IMR-90 (cell line): ENCODE results near the gene SATB2. TPM values are rescaled to one million over a fixed set of nuclear protein-coding genes. Genes with fewer than 3 reads are reported as not detected.

Experiments used
- ATAC-seq: fragments of 200-7000 bp; cut with Tn5 transposase; 2 replicates; pipeline ENCODE4 v1.9.1; 2020; ENCODE audit warnings: low read depth, mild to moderate bottlenecking, moderate library complexity
- BruUV-seq: library from RNA; stranded (reverse); fragments of 400-500 nt; replicated peaks from 2 replicates; lab custom pipeline; 2021; lab: Mats Ljungman, UMichigan
- CTCF ChIA-PET: fragments of 300-600 bp; formaldehyde crosslinking; extraction: SDS; loops from one replicate; lab custom pipeline; 2021; ENCODE audit warnings: antibody characterized with exemption; lab: Yijun Ruan, JAX
- POLR2A ChIA-PET: fragments of 300-600 bp; sonication (Branson Sonifier 250); formaldehyde crosslinking; loops from one replicate; lab custom pipeline; 2022; ENCODE audit warnings: antibody characterized with exemption; ENCODE audit not compliant: unreplicated experiment; lab: Charles Lee
- DNase-seq: peaks from one replicate; pipeline ENCODE4 v3.0.0; 2013
- H2AFZ ChIP-seq: replicated peaks from 2 replicates; pipeline ENCODE3; 2013; ENCODE audit warnings: low read length, mild to moderate bottlenecking; ENCODE audit not compliant: poor library complexity
- H2AK5ac ChIP-seq: 2 replicates; pipeline ENCODE4 v1.6.1; 2013; ENCODE audit warnings: low read depth, low read length, inconsistent platforms
- H2AK9ac ChIP-seq: replicated peaks from 2 replicates; pipeline ENCODE3; 2013; ENCODE audit warnings: mild to moderate bottlenecking, low read depth, low read length, moderate library complexity; ENCODE audit not compliant: poor library complexity
- H2BK120ac ChIP-seq: 2 replicates; pipeline ENCODE4 v1.6.1; 2013; ENCODE audit warnings: low read depth, low read length, inconsistent platforms
- H2BK15ac ChIP-seq: 3 replicates; pipeline ENCODE4 v1.6.1; 2013; ENCODE audit warnings: low read depth, low read length, inconsistent platforms
- H2BK20ac ChIP-seq: 2 replicates; pipeline ENCODE4 v1.6.1; 2013; ENCODE audit warnings: low read depth, mild to moderate bottlenecking, inconsistent platforms, low read length, moderate library complexity
- H2BK5ac ChIP-seq: 2 replicates; pipeline ENCODE4 v1.6.1; 2013; ENCODE audit warnings: mild to moderate bottlenecking, low read depth, low read length, inconsistent platforms; ENCODE audit not compliant: poor library complexity, severe bottlenecking
- H3K14ac ChIP-seq: replicated peaks from 2 replicates; pipeline ENCODE4 v1.6.1; 2013; ENCODE audit warnings: low read depth, low read length, inconsistent platforms
- H3K18ac ChIP-seq: 2 replicates; pipeline ENCODE4 v1.6.1; 2013; ENCODE audit warnings: low read depth, low read length, control low read depth
- H3K23ac ChIP-seq: 2 replicates; pipeline ENCODE4 v1.6.1; 2013; ENCODE audit warnings: low read depth, low read length, inconsistent platforms
- H3K27ac ChIP-seq: 2 replicates; pipeline ENCODE4 v1.5.1; 2013; ENCODE audit warnings: mild to moderate bottlenecking, control low read depth, low read length; ENCODE audit not compliant: insufficient read depth
- H3K27me3 ChIP-seq: 2 replicates; pipeline ENCODE4 v1.6.1; 2013; ENCODE audit warnings: low read length; ENCODE audit not compliant: control insufficient read depth, insufficient read depth
- H3K36me3 ChIP-seq: 2 replicates; pipeline ENCODE4 v1.6.1; 2013; ENCODE audit warnings: low read length, mixed read lengths; ENCODE audit not compliant: control insufficient read depth, insufficient read depth
- H3K4ac ChIP-seq: 2 replicates; pipeline ENCODE4 v1.6.1; 2013; ENCODE audit warnings: low read depth, low read length, inconsistent platforms
- H3K4me1 ChIP-seq: 2 replicates; pipeline ENCODE4 v1.6.1; 2013; ENCODE audit warnings: low read length, mixed read lengths; ENCODE audit not compliant: control insufficient read depth, insufficient read depth
- H3K4me2 ChIP-seq: 2 replicates; pipeline ENCODE4 v1.6.1; 2013; ENCODE audit warnings: low read depth, mild to moderate bottlenecking, control low read depth, low read length, moderate library complexity
- H3K4me3 ChIP-seq: 2 replicates; pipeline ENCODE4 v1.5.1; 2013; ENCODE audit warnings: low read depth, mild to moderate bottlenecking, control low read depth, low read length, moderate library complexity; ENCODE audit not compliant: insufficient read depth
- H3K56ac ChIP-seq: 2 replicates; pipeline ENCODE4 v1.6.1; 2013; ENCODE audit warnings: low read length, inconsistent platforms; ENCODE audit not compliant: insufficient read depth; ENCODE audit errors: extremely low read depth
- H3K79me1 ChIP-seq, 2 experiments: 2 replicates each; pipeline ENCODE4 v1.6.1; 2013; ENCODE audit warnings: low read length in 2 of 2, inconsistent platforms in 1 of 2, low read depth in 1 of 2
- H3K9ac ChIP-seq: 2 replicates; pipeline ENCODE4 v1.6.1; 2013; ENCODE audit warnings: low read depth, low read length, control low read depth
- H3K9me1 ChIP-seq: 2 replicates; pipeline ENCODE4 v1.6.1; 2013; ENCODE audit warnings: low read length, inconsistent platforms; ENCODE audit not compliant: insufficient read depth
- H3K9me3 ChIP-seq: 2 replicates; pipeline ENCODE4 v1.6.1; 2013; ENCODE audit warnings: low read length; ENCODE audit not compliant: control insufficient read depth, insufficient read depth
- H4K20me1 ChIP-seq: 2 replicates; pipeline ENCODE4 v1.6.1; 2013; ENCODE audit warnings: low read length, inconsistent platforms; ENCODE audit not compliant: insufficient read depth
- H4K5ac ChIP-seq: 2 replicates; pipeline ENCODE4 v1.6.1; 2013; ENCODE audit warnings: mild to moderate bottlenecking, low read depth, low read length, control low read depth
- H4K8ac ChIP-seq, 2 experiments: 2 replicates each; pipeline ENCODE4 v1.6.1; 2013; ENCODE audit warnings: low read depth in 2 of 2, low read length in 2 of 2, control low read depth in 1 of 2, inconsistent platforms in 1 of 2
- H4K91ac ChIP-seq: 2 replicates; pipeline ENCODE4 v1.6.1; 2013; ENCODE audit warnings: low read depth, low read length, inconsistent platforms; ENCODE audit not compliant: insufficient read depth
- BHLHE40 ChIP-seq: fragments of 150-350 bp; IDR thresholded peaks from 2 replicates; pipeline ENCODE4 v1.6.1; 2016; ENCODE audit warnings: mild to moderate bottlenecking, low read depth, low read length
- CHD1 ChIP-seq: IDR thresholded peaks from 2 replicates; pipeline ENCODE4 v1.6.1; 2012; ENCODE audit warnings: low read depth, low read length, improper control_type of control experiment
- FOS ChIP-seq: fragments of 150-350 bp; IDR thresholded peaks from 2 replicates; pipeline ENCODE4 v1.6.1; 2016; ENCODE audit warnings: low read depth, low read length
- MAFK ChIP-seq: IDR thresholded peaks from 2 replicates; pipeline ENCODE4 v1.6.1; 2012; ENCODE audit warnings: low read depth, low read length, improper control_type of control experiment
- MAZ ChIP-seq: IDR thresholded peaks from 2 replicates; pipeline ENCODE4 v1.6.1; 2012; ENCODE audit warnings: low read depth, mild to moderate bottlenecking, low read length, improper control_type of control experiment, moderate library complexity, borderline replicate concordance
- MXI1 ChIP-seq: IDR thresholded peaks from 2 replicates; pipeline ENCODE4 v1.6.1; 2012; ENCODE audit warnings: low read depth, mild to moderate bottlenecking, low read length, moderate library complexity, borderline replicate concordance
- NFE2L2 ChIP-seq: fragments of 150-350 bp; IDR thresholded peaks from 2 replicates; pipeline ENCODE4 v1.6.1; 2016; ENCODE audit warnings: low read depth, mild to moderate bottlenecking, low read length
- POLR2A ChIP-seq: IDR thresholded peaks from 2 replicates; pipeline ENCODE4 v1.6.1; 2012; ENCODE audit warnings: mild to moderate bottlenecking, low read depth, low read length
- RFX5 ChIP-seq: IDR thresholded peaks from 2 replicates; pipeline ENCODE4 v1.8.0; 2012; ENCODE audit warnings: low read depth, mild to moderate bottlenecking, low read length, moderate library complexity
- SMC3 ChIP-seq: fragments of 150-350 bp; IDR thresholded peaks from 2 replicates; pipeline ENCODE4 v1.6.1; 2016; ENCODE audit warnings: low read depth, mild to moderate bottlenecking, antibody characterized with exemption, low read length, moderate library complexity
- WGBS, 2 experiments: methylation state at CpG; one replicate each; pipeline versions ENCODE4 v1.1.5 to v1.1.7; 2013; ENCODE audit warnings: missing lambda C conversion rate in 2 of 2; ENCODE audit not compliant: insufficient read length in 1 of 2; ENCODE audit errors: extremely low coverage in 2 of 2; 5-methylcytosine and 5-hydroxymethylcytosine counted together
- dilution Hi-C: fragments of 300-500 bp; cut with HindIII; formaldehyde crosslinking; loops from one replicate; pipeline ENCODE4 v1.14.3; 2018; ENCODE audit warnings: low sequenced_read_pairs; ENCODE audit not compliant: unreplicated experiment
- in situ Hi-C: fragments of 300-500 bp; cut with MboI; formaldehyde crosslinking; loops from 3 replicates; pipeline ENCODE4 v1.14.3; 2019; ENCODE audit warnings: low sequenced_read_pairs, inconsistent platforms, mixed read lengths
- intact Hi-C: fragments of 100-400 bp; cut with micrococcal nuclease; formaldehyde crosslinking; loops from 2 replicates; pipeline ENCODE4 v1.10.0; 2022
- polyA plus RNA-seq, 3 experiments: library from polyadenylated mRNA; depleted of rRNA; stranded (reverse); fragments of >200 nt; gene quantifications; 2 replicates each; pipeline ENCODE4 v1.2.3, GENCODE V29; 2012; ENCODE audit warnings: low replicate concordance in 1 of 3
- total RNA-seq: library from RNA; depleted of rRNA; stranded (reverse); fragments of >200 nt; gene quantifications from 2 replicates; pipeline ENCODE4 v1.2.3, GENCODE V29; 2012
- TF ChIP-seq, protein P1 (sequence below): conservative IDR thresholded peaks from 2 replicates; pipeline ENCODE4 v1.5.1; 2012; ENCODE audit warnings: mild to moderate bottlenecking, low read depth, low read length, improper control_type of control experiment
- TF ChIP-seq, protein P2 (sequence below): fragments of 150-350 bp; IDR thresholded peaks from 2 replicates; pipeline ENCODE4 v1.6.1; 2017; ENCODE audit warnings: mild to moderate bottlenecking, antibody characterized with exemption, low read length, low read depth
- TF ChIP-seq, protein P3 (sequence below): fragments of 150-350 bp; IDR thresholded peaks from 2 replicates; pipeline ENCODE4 v1.6.1; 2016; ENCODE audit warnings: low read depth, mild to moderate bottlenecking, low read length, moderate library complexity, borderline replicate concordance

Gene SATB2
- total and polyA plus RNA-seq, 2 of the 4 experiments (the other 2 are of a cell fraction), result 6.2 to 8.4 TPM

DNA sequence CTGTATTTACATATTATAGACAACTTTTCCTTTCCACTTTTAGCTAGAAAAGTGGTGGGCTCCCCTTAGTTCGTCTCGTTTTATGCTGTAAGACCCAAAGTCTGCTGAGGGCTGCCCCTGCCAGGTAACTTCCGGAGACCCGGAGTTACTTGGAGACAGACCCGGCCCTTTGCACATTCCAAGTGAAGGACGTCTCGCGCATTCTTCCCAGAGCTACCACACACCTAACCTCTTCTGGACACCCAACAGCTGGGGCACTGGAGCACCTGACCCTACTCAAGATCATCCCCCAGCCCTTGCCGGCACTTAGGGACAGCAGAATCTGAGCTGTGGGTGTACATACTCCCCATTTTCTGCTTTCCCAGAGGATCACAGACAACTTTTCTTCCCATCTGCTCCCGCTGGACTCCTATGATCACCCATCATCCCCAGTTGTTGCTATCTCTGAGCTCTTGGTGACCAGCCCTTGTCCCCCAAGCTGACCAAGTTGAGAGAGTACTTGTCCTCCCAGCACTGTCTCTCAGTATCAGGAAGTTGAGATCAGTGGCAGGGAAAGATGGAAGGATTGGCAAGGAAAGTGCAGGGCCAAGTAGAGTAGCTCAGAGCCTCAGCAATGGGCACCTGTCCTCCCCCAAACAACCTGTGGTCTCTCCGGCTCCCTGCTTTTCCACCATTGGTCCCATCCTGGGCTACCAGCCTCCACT is 8.4 kb upstream of the SATB2 start:
- no peak overlapping the region for H3K56ac ChIP-seq
- ATAC-seq (no peak), DNase-seq (no peak)
- H3K4me2 ChIP-seq, result no peak overlapping the region
- no peak overlapping the region for H2AK5ac ChIP-seq
- H2BK5ac ChIP-seq, result no peak overlapping the region
- no peak overlapping the region for H4K5ac ChIP-seq
- peaks cover 70% of the 10 kb centered on the region for H3K27me3 ChIP-seq
- H2BK20ac ChIP-seq, result no peak overlapping the region
- H4K91ac ChIP-seq, result no peak overlapping the region
- no peaks in the 10 kb centered on the region for H3K79me1 ChIP-seq
- no peak overlapping the region for H3K9ac ChIP-seq
- H2AFZ ChIP-seq, result no peak overlapping the region
- no peak overlapping the region for H3K27ac ChIP-seq
- ChIA-PET CTCF (no interaction called here), POLR2A (no interaction called here)
- dilution Hi-C loops, result no loop called here
- BruUV-seq, result no TSS peak
- H3K4ac ChIP-seq, result no peak overlapping the region
- no peak overlapping the region for H3K14ac ChIP-seq
- H3K23ac ChIP-seq, result no peak overlapping the region
- no peak overlapping the region for H3K4me3 ChIP-seq
- H2BK15ac ChIP-seq, result no peak overlapping the region
- no peaks in the 10 kb centered on the region for H3K4me1 ChIP-seq
- no peak overlapping the region for H2BK120ac ChIP-seq
- intact Hi-C loops, result no loop called here
- H4K8ac ChIP-seq, result no peak overlapping the region
- H4K20me1 ChIP-seq, result no peaks in the 10 kb centered on the region; the same call in 1 of the 2 replicates
- WGBS, 2 experiments, result 40% methylated on average over 1 of the region's 11 CpGs; no CpG with 5 or more reads in 1 of the 2 experiments
- H3K36me3 ChIP-seq, result no peaks in the 10 kb centered on the region
- TF ChIP-seq, protein P1, sequence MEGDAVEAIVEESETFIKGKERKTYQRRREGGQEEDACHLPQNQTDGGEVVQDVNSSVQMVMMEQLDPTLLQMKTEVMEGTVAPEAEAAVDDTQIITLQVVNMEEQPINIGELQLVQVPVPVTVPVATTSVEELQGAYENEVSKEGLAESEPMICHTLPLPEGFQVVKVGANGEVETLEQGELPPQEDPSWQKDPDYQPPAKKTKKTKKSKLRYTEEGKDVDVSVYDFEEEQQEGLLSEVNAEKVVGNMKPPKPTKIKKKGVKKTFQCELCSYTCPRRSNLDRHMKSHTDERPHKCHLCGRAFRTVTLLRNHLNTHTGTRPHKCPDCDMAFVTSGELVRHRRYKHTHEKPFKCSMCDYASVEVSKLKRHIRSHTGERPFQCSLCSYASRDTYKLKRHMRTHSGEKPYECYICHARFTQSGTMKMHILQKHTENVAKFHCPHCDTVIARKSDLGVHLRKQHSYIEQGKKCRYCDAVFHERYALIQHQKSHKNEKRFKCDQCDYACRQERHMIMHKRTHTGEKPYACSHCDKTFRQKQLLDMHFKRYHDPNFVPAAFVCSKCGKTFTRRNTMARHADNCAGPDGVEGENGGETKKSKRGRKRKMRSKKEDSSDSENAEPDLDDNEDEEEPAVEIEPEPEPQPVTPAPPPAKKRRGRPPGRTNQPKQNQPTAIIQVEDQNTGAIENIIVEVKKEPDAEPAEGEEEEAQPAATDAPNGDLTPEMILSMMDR, result no peak
- TF ChIP-seq NFE2L2, result no peak
- no peak for TF ChIP-seq MXI1
- TF ChIP-seq, protein P2, sequence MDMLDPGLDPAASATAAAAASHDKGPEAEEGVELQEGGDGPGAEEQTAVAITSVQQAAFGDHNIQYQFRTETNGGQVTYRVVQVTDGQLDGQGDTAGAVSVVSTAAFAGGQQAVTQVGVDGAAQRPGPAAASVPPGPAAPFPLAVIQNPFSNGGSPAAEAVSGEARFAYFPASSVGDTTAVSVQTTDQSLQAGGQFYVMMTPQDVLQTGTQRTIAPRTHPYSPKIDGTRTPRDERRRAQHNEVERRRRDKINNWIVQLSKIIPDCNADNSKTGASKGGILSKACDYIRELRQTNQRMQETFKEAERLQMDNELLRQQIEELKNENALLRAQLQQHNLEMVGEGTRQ, result no peak
- TF ChIP-seq, protein P3, sequence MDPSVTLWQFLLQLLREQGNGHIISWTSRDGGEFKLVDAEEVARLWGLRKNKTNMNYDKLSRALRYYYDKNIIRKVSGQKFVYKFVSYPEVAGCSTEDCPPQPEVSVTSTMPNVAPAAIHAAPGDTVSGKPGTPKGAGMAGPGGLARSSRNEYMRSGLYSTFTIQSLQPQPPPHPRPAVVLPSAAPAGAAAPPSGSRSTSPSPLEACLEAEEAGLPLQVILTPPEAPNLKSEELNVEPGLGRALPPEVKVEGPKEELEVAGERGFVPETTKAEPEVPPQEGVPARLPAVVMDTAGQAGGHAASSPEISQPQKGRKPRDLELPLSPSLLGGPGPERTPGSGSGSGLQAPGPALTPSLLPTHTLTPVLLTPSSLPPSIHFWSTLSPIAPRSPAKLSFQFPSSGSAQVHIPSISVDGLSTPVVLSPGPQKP, result no peak
- no peak for TF ChIP-seq MAZ
- TF ChIP-seq BHLHE40, result no peak
- no peak for TF ChIP-seq SMC3
- no peak for TF ChIP-seq POLR2A
- no peak for TF ChIP-seq MAFK
- TF ChIP-seq CHD1, result no peak
- TF ChIP-seq FOS, result no peak
- TF ChIP-seq RFX5, result no peak
- no peak overlapping the region for H2AK9ac ChIP-seq
- no peak overlapping the region for H3K18ac ChIP-seq
- no peaks in the 10 kb centered on the region for H3K9me1 ChIP-seq
- 0 out of 2 replicates have a peak, but pooled peaks cover 2% of the 10 kb centered on the region for H3K9me3 ChIP-seq
- in situ Hi-C loops, result no loop called here
